WTC11 (cell line): ENCODE results near the gene TMEM181.

Source experiments
- CREM ChIP-seq: sonication (generic); formaldehyde crosslinking; IDR thresholded peaks from 2 replicates; pipeline ENCODE4 v1.8.1; 2022; ENCODE audit warnings: mild to moderate bottlenecking, missing genetic modification reagents, moderate library complexity
- CTCF ChIP-seq: fragments of 200-600 bp; IDR thresholded peaks from 2 replicates; pipeline ENCODE4 v1.8.0; 2022; ENCODE audit warnings: antibody characterized with exemption
- FOXP4 ChIP-seq: sonication (generic); formaldehyde crosslinking; IDR thresholded peaks from 2 replicates; pipeline ENCODE4 v1.8.0; 2022; ENCODE audit warnings: mild to moderate bottlenecking, missing genetic modification reagents
- GTF2I ChIP-seq: fragments of 250-450 bp; sonication (Bioruptor Pico); conservative IDR thresholded peaks from 2 replicates; pipeline ENCODE4 v1.4.0; 2021; ENCODE audit warnings: mild to moderate bottlenecking
- NR2C2 ChIP-seq: sonication (generic); formaldehyde crosslinking; IDR thresholded peaks from 2 replicates; pipeline ENCODE4 v1.8.0; 2022; ENCODE audit warnings: mild to moderate bottlenecking, missing genetic modification reagents
- SP1 ChIP-seq: sonication (generic); formaldehyde crosslinking; conservative IDR thresholded peaks from 2 replicates; pipeline ENCODE4 v1.8.1; 2022; ENCODE audit warnings: missing genetic modification reagents

DNA sequence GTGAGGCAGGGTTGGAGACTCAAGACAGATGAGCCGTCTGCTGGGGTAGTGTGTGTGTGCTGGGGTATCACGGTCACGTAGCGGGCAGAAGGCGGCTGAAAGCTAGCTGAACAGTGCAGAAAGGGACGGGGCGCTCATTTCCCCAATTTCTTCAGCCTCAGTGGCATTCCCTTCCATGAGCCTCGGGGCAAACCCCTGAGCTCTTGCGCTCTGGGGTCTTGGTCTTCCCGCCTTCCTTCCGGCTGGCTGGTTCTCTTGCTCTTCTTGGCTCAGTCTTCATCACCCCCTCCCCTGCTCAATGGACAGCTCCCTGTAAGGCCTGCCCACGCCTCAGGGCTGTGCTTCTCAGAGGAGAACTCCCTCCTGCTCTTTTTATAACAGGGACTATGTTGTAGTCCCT lies 15.5 kb upstream of the TMEM181 start:
- no peak for TF ChIP-seq GTF2I
- TF ChIP-seq FOXP4 (CRISPR knock-in tag), result no peak
- TF ChIP-seq NR2C2 (CRISPR knock-in tag), result no peak
- no peak for TF ChIP-seq CREM
- TF ChIP-seq CTCF, result no peak
- TF ChIP-seq SP1 (CRISPR knock-in tag), result no peak
